ENCODE measurements around the gene STARD10.

The STARD10 gene

DNA sequence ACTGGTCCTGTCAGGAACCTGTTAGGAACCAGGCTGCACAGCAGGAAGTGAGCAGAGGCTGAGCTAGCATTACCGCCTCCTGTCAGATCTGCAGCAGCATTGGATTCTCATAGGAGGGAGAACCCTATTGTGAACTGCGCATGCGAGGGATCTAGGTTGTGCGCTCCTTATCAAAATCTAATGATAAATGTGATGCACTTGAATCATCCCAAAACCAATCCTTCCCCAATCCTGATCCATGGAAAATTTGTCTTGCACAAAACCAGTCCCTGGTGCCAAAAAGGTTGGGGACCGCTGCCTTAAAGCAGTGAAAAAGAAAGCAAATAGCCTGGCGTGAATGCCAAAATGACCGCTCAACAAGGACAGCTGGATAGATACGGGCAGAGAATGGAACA is 39.7 kb downstream of the STARD10 start:
- TF ChIP-seq, protein P1, sequence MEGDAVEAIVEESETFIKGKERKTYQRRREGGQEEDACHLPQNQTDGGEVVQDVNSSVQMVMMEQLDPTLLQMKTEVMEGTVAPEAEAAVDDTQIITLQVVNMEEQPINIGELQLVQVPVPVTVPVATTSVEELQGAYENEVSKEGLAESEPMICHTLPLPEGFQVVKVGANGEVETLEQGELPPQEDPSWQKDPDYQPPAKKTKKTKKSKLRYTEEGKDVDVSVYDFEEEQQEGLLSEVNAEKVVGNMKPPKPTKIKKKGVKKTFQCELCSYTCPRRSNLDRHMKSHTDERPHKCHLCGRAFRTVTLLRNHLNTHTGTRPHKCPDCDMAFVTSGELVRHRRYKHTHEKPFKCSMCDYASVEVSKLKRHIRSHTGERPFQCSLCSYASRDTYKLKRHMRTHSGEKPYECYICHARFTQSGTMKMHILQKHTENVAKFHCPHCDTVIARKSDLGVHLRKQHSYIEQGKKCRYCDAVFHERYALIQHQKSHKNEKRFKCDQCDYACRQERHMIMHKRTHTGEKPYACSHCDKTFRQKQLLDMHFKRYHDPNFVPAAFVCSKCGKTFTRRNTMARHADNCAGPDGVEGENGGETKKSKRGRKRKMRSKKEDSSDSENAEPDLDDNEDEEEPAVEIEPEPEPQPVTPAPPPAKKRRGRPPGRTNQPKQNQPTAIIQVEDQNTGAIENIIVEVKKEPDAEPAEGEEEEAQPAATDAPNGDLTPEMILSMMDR (IDR thresholded peaks at IDR 0.05; ENCODE audit: low read depth, low read length, missing control alignments) = no peak
- no peak overlapping the region for H3K4me3 ChIP-seq (replicated peaks; ENCODE audit: low read depth, low read length)
- DNase-seq (ENCODE audit: extremely low read depth, low read depth) = no peak

DNA sequence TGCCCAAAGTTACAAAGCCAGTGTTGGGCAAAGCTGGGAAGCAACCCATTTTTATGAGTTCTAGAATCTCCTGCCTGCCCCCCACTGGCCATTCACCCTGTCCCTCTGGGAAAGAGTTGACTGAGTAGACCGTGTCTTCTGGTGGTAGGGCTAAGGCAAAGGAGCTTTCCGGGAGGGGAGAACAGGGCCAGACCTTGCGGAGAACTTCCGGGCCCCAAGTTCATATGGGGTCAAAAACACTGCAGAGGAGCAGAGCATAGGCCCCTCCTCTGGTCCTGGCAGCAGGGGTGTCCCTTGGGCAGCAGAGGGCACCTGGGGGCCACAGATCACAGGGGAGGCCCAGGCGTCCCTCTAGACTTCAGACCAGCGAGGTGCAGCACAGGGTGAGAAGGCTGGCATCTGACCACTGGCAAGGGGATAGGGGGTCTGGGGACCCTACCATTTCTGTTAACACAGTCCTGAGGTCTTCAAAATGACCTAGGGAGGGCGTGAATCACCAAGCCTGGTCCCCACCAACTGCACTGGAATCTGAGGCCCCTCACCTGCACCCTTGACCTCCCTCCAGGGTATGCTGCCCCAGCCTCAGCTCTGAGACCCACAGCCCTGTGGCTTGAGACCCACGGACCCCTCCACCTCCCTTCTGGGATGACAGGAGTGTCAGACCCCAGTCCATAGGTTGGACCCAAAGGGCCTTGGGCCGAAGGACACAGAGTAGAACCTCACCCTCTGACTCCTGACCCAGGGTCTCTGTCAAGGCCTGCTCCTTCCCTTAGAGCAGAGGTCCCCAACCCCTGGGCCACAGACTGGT is 40.3 kb downstream of the STARD10 start:
- no peak overlapping the region for H3K4me3 ChIP-seq (replicated peaks; ENCODE audit: low read depth, low read length)
- TF ChIP-seq, protein P1 (IDR thresholded peaks at IDR 0.05; ENCODE audit: low read depth, low read length, missing control alignments) = no peak
- DNase-seq (ENCODE audit: extremely low read depth, low read depth) = no peak

DNA sequence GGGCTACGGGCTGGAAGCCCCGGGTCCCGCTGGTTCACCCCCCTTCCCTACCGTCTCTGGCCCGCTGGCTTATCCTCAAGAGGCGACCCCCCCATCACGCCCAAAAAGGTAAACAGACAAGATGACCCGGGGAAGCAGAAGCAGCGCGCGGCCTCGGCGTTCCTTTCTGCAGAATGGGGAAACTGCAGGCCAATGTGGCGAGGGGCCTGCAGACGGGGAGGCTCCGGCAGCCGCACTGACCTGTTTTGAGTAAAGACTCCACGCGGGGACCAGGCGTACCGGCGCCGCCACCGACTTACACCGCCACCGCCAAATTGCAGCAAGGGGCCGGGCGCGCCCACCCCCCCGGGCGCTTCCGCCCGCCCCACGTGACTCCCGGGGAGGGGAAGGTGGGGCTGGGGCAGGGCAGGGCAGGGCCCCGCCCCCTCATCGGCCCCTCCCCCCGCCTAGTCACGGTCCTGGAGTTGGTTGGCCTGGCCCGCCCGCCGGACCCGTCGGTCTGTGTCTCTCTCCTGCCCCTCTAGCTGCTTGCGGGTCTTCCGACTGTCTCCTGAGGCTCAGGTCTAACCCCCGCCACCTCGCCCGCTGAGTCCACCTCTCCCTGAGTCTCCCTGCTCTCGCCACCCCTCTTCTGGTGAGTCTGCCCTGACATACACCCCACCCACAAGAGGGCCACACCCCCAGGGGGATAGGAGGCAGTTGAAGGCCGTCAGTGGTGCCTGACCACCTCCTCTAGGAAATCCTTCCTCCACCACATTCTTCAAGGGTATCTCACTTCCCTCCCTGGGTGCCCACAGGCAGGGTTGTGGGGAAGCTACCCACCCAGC is 41.5 kb downstream of the STARD10 start, which contains the start of gene ARAP1:
Gene ARAP1 (minus strand): TSS at position 321 of the 827 bp plus-strand sequence. CDS start 25,280 bp downstream, outside the sequence.
- peak within 1 kb of the TSS; percentile 79 for H3K4me3 ChIP-seq (replicated peaks; ENCODE audit: low read depth, low read length)
- TF ChIP-seq, protein P1 (IDR thresholded peaks at IDR 0.05; ENCODE audit: low read depth, low read length, missing control alignments) = no peak
- no peak for DNase-seq (ENCODE audit: extremely low read depth, low read depth)

DNA sequence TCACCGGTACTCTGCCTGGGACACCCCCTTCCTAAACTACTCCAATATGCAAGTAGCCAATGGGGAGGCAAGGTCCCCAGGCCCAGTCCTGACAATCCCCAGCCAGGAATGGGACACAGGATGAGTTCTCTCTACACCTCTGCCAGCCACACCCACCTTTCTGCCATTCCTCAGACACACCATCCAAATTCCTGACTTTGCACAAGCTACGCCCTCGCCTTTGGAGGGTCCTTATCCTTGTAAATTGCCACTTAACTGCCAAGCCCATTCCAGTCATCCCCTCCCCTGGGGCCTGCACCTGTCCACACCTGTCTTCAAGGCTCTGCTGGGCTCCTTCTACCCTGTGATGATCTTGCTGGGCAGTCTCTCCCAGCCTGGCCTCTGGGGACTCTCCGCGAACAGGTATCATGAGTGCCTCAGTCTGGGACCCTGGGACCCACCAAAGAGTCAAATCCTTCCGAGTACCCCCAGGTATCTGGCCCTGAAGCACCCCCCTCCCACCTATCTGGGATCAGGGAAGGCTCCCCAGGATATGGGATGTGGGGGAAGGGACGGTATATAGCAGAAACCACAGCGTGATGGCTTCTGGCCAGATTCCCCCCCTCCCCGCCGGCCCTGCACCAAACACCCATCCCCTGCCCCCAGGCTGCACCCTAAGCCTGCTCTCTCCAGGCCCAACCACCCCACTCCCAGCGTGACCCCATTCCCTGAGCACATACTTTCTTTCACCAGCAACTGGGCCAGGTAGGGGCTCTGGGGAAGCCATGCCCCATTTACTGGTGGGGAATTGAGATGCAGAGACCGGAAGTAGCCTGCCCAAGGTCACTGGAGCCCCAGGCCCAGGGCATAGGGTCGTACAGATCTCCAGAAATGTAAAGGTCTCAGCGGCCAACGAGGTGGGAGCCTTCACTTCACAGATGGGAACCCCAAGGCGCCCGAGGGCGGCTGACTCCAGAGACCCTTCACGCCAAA is 42.4 kb downstream of the STARD10 start:
- no peak for DNase-seq (ENCODE audit: extremely low read depth, low read depth)
- H3K4me3 ChIP-seq (replicated peaks; ENCODE audit: low read depth, low read length) = peak overlapping the region; percentile 79
- TF ChIP-seq, protein P1 (IDR thresholded peaks at IDR 0.05; ENCODE audit: low read depth, low read length, missing control alignments) = no peak

DNA sequence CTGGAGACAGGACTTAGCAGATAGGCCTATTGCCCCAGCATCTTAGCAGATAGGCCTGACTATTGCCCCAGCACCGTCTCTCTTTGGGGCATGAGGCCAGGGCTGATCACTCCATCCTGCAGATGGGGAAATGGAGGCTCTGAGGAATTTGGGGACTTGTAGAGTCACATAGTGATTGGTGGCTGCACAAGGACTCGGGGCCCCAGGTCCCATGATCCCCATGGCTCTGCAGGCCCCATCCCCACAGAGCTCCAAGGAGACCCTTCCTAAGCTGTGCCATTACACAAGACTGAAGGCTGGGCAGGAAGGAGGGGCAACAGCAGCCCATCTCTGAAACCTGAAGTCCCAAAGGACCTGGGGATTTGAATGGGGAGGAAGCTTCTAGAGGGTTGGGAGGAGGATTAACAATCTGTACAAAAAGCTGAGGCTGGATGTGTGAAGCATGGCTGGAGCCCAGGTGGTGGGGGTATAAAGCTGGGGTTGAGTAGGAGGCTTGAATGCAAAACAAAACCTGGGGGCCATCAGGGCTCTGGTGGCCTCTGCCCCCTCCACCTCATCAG is 43.2 kb downstream of the STARD10 start:
- no peak for DNase-seq (ENCODE audit: extremely low read depth, low read depth)
- TF ChIP-seq, protein P1 (IDR thresholded peaks at IDR 0.05; ENCODE audit: low read depth, low read length, missing control alignments) = no peak
- H3K4me3 ChIP-seq (replicated peaks; ENCODE audit: low read depth, low read length) = peak overlapping the region; percentile 79

DNA sequence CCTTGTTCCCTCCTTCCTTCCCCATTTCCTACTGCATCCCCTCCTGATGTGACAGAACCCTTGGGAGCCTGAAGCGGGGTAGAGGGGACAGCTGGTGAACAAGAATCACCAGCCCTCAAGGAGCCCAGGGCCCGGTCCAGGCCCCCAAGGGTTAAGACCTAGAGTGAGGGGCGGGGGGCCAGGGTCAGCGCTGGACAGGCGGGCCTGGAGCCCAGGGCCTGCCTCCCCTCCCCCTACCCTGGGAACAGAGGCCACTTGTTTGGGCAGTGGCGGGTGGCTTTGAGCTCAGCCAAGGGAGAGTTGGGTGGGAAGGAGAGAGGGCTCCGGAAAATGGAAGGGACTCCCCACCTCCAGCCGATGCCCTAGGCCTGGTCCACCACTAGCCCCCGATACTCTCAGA is 43.8 kb downstream of the STARD10 start:
- no peak overlapping the region for H3K4me3 ChIP-seq (replicated peaks; ENCODE audit: low read depth, low read length)
- TF ChIP-seq, protein P1 (IDR thresholded peaks at IDR 0.05; ENCODE audit: low read depth, low read length, missing control alignments) = no peak
- DNase-seq (ENCODE audit: extremely low read depth, low read depth) = no peak

Measured in HFF-Myc (cell line).